Thoracic aorta endothelial cell (primary cell): ENCODE data around the gene MAN2A2. TPM values are rescaled to one million over a fixed set of nuclear protein-coding genes. Genes with fewer than 3 reads are reported as not detected.

Source experiments
- small RNA-seq: library from RNA; depleted of rRNA; stranded (forward); fragments of <200 nt; gene quantifications from one replicate; pipeline ENCODE3, GENCODE V24; 2012
- total RNA-seq: library from RNA; depleted of rRNA; stranded (reverse); fragments of >200 nt; gene quantifications from 2 replicates; pipeline ENCODE4 v1.2.3, GENCODE V29; 2012

MAN2A2 gene
- 19.7 and 21.6 TPM in 2 replicates for total RNA-seq

DNA sequence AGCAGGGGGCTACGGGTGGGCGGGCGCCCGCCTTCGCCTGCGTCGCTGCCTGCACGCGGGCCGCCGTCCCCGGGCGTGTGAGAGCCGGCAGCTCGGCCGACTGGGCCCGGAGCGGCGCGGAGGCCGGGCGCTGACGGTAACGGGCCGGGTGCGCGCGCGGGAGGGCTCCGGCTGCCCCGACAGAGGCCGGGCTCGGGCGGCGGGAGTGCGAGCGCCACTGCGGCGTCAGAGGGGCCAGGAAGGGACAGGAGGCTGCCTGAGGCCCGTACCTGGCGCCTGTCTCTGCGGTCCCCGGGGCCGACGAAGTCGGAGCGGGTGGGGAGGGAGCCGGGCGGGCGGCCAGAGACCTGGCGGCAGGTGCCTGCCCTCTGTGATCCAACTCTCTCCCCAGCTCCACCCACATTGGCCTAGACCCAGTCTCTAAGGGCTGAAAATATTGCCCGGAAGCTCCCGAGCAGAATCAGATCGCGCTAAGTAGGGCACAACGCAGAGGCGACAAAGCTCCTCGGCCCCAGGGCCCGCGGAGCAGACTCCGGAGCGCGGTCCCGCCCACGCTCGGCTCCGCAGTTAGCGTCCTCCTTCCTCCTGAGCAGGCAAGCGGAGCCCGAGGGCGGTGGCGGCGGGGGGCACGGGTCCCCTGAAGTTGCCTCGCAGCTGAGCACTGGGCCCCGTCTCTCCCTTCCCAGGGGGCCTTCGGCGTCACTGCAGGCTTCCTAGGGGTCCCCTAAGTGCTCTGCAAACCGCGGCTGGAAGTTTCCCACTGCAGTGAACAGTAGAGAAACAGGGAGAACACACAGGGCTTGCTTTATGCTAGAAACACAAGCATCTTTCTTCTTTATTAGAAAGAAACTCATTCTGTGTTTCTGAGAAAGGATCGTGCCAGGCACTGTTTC is at the start of gene MAN2A2:
MAN2A2 (plus strand) TSS at position 463 of the 893 bp plus-strand sequence. CDS start 906 bp downstream, outside the sequence.

DNA sequence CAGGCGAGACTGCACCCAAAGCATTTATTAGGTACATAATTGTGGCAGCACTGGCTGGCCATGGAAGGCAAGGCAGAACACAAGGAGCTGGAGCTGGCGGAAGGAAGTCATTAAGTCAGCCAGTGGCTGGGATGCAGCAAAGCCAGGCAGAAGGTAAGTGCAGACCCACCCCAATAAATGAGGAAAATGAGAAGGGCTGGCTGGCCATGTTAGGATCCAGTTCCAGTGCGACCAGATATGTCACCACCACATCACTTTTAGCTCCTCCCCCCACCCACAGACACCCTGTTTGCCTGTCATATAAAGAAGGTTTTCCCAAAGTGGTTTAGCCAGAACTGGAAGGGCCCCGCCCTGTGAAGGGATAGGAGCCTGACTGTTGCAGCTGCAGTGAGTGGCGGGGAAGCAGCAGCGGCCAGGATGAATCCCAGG is 34.8 kb upstream of the MAN2A2 start, which contains the start of gene FURIN:
FURIN (plus strand) TSS at position 328 of the 429 bp plus-strand sequence. CDS start 7,153 bp downstream, outside the sequence.

DNA sequence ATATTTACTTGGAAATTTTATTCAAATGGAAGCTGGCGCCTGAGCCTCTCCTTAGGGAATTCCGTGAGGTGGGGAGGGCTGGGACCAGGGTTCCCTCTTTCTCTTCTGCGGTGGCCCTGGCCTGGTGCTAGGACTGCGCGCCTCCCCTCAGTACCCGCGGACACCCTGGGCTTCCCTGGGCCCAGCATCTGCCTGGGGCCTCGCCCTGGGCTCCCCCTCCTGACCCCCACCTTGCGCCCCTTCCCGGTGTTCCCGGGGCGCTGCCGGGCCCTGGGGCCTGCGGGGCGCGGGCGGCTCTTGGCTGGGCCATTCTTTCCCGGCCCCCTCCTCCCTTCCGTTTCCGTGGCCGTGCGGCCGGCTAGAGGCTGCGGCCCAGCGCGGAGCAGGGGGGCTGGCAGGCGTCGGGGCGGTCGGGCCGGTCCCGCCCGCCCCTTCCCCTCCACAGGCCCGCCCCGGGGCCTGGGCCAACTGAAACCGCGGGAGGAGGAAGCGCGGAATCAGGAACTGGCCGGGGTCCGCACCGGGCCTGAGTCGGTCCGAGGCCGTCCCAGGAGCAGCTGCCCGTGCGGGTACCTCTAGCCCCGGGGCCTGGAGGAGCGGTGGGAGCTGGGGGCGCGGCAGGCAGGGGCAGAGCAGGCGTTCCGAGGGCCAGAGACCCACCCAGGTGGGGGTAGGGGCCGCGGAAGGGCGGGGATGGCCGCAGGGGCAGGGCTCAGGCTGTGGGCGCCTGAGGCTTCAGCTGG is 19.0 kb upstream of the MAN2A2 start, which contains the start of gene FES:
FES (plus strand) TSS at position 529 of the 743 bp plus-strand sequence. CDS start 542 bp downstream, outside the sequence.

DNA sequence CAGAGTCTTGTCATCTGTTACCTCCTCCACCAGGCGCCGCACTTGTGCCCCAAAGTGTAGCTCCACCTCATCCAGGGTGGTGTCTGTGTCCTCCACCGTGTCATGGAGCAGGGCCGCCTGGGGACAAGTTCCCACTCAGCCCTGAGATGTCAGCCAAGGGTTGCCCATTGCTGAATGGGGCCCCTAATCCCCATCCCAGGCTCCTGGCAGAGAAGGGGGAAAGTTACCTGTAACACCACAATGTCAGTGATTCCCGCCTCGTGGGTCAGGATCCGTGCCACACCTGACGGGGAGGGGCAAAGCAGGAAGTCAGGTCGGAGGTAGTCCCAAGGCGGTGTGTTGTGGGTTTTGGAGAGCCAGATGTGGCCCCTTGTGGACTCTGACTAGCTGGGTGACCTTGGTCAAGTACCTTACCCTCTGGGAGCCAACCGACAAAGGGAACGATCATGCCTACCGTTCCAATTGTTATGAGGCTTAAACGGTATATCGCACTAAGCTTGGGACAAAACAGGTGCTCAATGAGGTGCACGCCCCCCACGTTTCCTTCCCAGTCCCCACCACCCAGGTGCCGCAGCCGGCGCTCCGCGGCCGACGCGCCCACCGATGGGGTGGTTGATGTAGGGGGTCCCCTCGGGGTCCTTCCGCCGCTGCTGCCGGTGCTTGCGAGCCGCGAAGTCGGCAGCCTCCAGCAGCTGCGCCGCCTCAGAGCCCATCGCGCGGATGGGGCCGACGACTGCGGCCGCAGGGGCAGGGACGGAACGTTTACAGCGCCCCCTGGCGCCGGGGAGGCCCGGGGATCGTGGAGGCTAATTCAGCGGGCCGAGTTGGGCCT is 28.9 kb downstream of the MAN2A2 start, which contains the start of gene HDDC3:
HDDC3 (minus strand) TSS at position 722 of the 832 bp plus-strand sequence; CDS start at position 713, 9 bp downstream.

DNA sequence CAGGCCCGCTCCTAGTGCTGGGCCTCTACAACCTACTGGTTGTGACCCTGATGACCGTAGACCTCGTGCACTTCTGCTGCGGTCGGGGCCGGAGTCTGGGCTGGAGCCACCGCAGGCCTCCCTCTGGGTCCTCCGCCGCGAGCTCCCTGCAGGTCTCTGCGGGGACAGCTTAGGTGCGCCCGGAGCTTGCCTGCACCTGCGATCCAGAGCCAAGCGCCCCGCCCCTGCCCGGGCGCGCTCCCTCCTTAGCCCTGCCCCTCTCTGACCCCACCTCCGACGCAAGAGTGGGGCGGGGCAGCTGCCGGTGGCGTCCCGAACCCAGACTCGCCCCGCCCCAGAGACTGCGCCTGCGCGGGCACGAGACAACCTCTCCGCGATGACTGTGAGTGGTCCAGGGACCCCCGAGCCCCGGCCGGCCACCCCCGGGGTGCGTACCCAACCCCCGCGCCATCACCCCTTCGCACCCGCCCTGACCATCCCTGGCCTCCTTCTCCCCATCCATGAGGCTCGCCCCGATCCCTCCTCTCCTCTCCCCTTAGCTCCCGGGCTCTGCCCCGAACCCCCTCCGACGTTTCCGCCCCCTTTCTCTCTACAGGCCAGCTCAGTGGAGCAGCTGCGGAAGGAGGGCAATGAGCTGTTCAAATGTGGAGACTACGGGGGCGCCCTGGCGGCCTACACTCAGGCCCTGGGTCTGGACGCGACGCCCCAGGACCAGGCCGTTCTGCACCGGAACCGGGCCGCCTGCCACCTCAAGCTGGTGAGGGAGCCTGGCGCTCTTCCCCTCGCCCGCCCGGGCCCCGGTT is 32.0 kb downstream of the MAN2A2 start, which contains the start of gene UNC45A:
UNC45A (plus strand) TSS at position 337 of the 803 bp plus-strand sequence; CDS start at position 377, 40 bp downstream.

DNA sequence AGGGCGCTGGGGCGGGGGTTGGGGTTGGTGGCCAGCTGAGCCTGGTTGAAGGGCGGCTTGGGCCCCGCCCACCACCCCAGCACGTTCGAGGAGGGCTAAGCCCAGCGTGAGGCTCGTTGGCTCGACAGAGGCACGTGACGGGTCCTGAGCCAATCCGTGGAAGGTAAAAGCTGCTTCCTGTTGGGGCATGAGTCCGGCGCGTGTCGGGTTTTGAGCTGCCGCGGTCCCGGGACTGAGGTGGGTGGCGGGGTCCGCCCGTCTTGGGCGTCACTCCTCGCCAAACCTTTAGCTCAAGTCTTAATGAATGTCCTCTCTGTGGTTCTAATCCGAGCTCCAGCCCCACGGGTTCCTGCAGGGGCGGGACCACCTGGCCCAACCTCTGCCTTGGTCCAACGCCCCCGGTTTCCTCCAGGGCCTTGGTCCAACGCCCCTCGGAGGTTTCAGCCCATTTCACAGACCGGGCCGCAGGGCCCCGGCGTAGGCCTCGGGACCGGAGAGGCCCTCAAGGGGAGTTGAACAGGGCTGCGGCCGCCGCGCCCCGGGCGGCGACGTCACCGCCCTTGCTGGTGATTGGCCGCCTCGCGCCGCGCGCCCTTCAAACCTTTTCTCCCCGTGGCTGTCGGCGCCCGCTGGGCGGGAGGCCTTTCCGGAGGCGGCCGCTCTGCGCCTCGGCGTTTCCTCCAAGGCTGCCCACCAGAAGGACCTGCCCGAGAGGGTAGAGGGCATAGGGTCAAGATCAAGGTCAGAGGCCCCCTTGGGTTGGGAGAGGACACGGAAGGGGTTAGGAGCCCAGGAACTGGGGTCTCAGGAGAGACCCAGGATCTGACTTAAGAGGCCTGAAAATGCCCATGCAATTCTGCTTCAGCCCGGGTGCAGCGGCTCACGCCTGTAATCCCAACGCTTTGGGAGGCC is 51.9 kb downstream of the MAN2A2 start, which contains the start of gene RCCD1:
RCCD1 (plus strand) TSS at position 173 of the 912 bp plus-strand sequence. CDS start 1,851 bp downstream, outside the sequence.

Small RNAs within 50 kb of the gene (small RNA-seq; reads per million reads assigned to genes)
- not detected for gene RN7SL363P

Other genes with a start within 250 kb of the MAN2A2 start
- 21.3 and 22.0 TPM in 2 replicates for gene BLM, start 186.0 kb upstream of the MAN2A2 start, total RNA-seq
- 64.8 and 101 TPM in 2 replicates for gene FURIN, start 34.7 kb upstream of the MAN2A2 start, total RNA-seq
- 40.8 and 50.6 TPM in 2 replicates for gene FES, start 18.8 kb upstream of the MAN2A2 start, total RNA-seq
- gene HDDC3, start 29.2 kb downstream of the MAN2A2 start, total RNA-seq, result 12.0 and 14.4 TPM in 2 replicates
- gene UNC45A, start 32.0 kb downstream of the MAN2A2 start, total RNA-seq, result 85.5 and 99.4 TPM in 2 replicates
- 9.2 and 11.1 TPM in 2 replicates for gene RCCD1, start 51.6 kb downstream of the MAN2A2 start, total RNA-seq
- gene PRC1, start 91.2 kb downstream of the MAN2A2 start, total RNA-seq, result 194 and 268 TPM in 2 replicates
- gene VPS33B, start 119.3 kb downstream of the MAN2A2 start, total RNA-seq, result 7.3 and 8.8 TPM in 2 replicates
- gene SV2B, start 197.0 kb downstream of the MAN2A2 start, total RNA-seq, result not detected in 2 replicates